CD14-positive monocyte (primary cell): ENCODE results near the gene FSTL3. TPM values are rescaled to one million over a fixed set of nuclear protein-coding genes. Genes with fewer than 3 reads are reported as not detected.

Source experiments
- DNase-seq, 3 donors: peaks; one replicate each; pipeline ENCODE4 v3.0.0-alpha.2; 2011 to 2022
- H2AFZ ChIP-seq: 2 replicates; pipeline ENCODE4 v1.6.0; 2012; ENCODE audit warnings: mild to moderate bottlenecking, low read depth, low read length, inconsistent platforms; ENCODE audit not compliant: insufficient read depth, poor library complexity, severe bottlenecking
- H3K27ac ChIP-seq, 2 donors: 1 replicate in 1 of 2; 2 replicates in 1 of 2; pipeline ENCODE4 v1.5.1; 2012 to 2013; ENCODE audit warnings: low read length in 2 of 2, control low read depth in 1 of 2, inconsistent platforms in 1 of 2, low read depth in 1 of 2, mild to moderate bottlenecking in 1 of 2
- H3K27me3 ChIP-seq, 2 donors: one replicate each; pipeline versions ENCODE4 v1.6.0 to v1.6.1; 2011 to 2013; ENCODE audit warnings: low read length in 2 of 2; ENCODE audit not compliant: control insufficient read depth in 2 of 2, insufficient read depth in 2 of 2
- H3K36me3 ChIP-seq, 2 donors: replicated peaks in 1 of 2; 1 replicate in 1 of 2; 2 replicates in 1 of 2; pipeline versions ENCODE4 v1.5.1 to v1.6.1; 2012 to 2013; ENCODE audit warnings: low read length in 2 of 2, control low read depth in 1 of 2, inconsistent platforms in 1 of 2, mild to moderate bottlenecking in 1 of 2; ENCODE audit not compliant: insufficient read depth in 2 of 2, control insufficient read depth in 1 of 2
- H3K4me1 ChIP-seq, 2 donors: 1 replicate in 1 of 2; 2 replicates in 1 of 2; pipeline versions ENCODE4 v1.5.1 to v1.6.1; 2012 to 2013; ENCODE audit warnings: low read length in 2 of 2, control low read depth in 1 of 2, inconsistent platforms in 1 of 2, mild to moderate bottlenecking in 1 of 2, moderate library complexity in 1 of 2; ENCODE audit not compliant: insufficient read depth in 2 of 2, control insufficient read depth in 1 of 2
- H3K4me2 ChIP-seq: replicated peaks from 2 replicates; pipeline ENCODE3; 2012; ENCODE audit warnings: low read length, moderate library complexity, mild to moderate bottlenecking; ENCODE audit not compliant: poor library complexity, severe bottlenecking; ENCODE audit errors: extremely low read depth
- H3K4me3 ChIP-seq, 3 experiments: fragments of 200-600 bp in 1 of 3; sonication (generic) in 1 of 3; replicated peaks in 1 of 3; 1 replicate in 2 of 3; 2 replicates in 1 of 3; pipeline ENCODE4 v1.5.1; 2011 to 2013; ENCODE audit warnings: low read length in 3 of 3, mild to moderate bottlenecking in 3 of 3, control low read depth in 2 of 3, low read depth in 2 of 3, inconsistent platforms in 1 of 3, moderate library complexity in 1 of 3
- H3K79me2 ChIP-seq: 2 replicates; pipeline ENCODE4 v1.6.0; 2012; ENCODE audit warnings: mild to moderate bottlenecking, control low read depth, inconsistent platforms, low read length, moderate library complexity; ENCODE audit not compliant: insufficient read depth
- H3K9ac ChIP-seq: 2 replicates; pipeline ENCODE4 v1.6.0; 2017; ENCODE audit warnings: low read length, mild to moderate bottlenecking; ENCODE audit not compliant: insufficient read depth, poor library complexity, severe bottlenecking
- H3K9me3 ChIP-seq, 2 donors: replicated peaks in 1 of 2; 1 replicate in 1 of 2; 2 replicates in 1 of 2; pipeline versions ENCODE4 v1.5.1 to v1.6.1; 2012 to 2013; ENCODE audit warnings: low read length in 2 of 2, control low read depth in 1 of 2; ENCODE audit not compliant: control insufficient read depth in 1 of 2, insufficient read depth in 1 of 2
- H4K20me1 ChIP-seq: 2 replicates; pipeline ENCODE4 v1.6.0; 2012; ENCODE audit warnings: mild to moderate bottlenecking, low read length, control low read depth, moderate library complexity; ENCODE audit not compliant: insufficient read depth
- H3K27ac Mint-ChIP-seq, 7 donors: one replicate each; pipeline ENCODE4 v1.8.0; 2020; ENCODE audit warnings: mild to moderate bottlenecking in 7 of 7, mixed read lengths in 7 of 7, moderate library complexity in 6 of 7, inconsistent platforms in 2 of 7
- H3K27me3 Mint-ChIP-seq, 3 donors: one replicate each; pipeline ENCODE4 v1.8.0; 2021 to 2022; ENCODE audit warnings: low read depth in 3 of 3, mild to moderate bottlenecking in 3 of 3, mixed read lengths in 3 of 3, moderate library complexity in 3 of 3, inconsistent platforms in 1 of 3
- H3K36me3 Mint-ChIP-seq, 2 donors: one replicate each; pipeline ENCODE4 v1.8.0; 2020; ENCODE audit warnings: mixed read lengths in 2 of 2, inconsistent platforms in 1 of 2, mild to moderate bottlenecking in 1 of 2
- H3K4me1 Mint-ChIP-seq: one replicate; pipeline ENCODE4 v1.8.0; 2020; ENCODE audit warnings: mild to moderate bottlenecking, mixed read lengths
- H3K4me3 Mint-ChIP-seq, 2 donors: one replicate each; pipeline ENCODE4 v1.8.0; 2020; ENCODE audit warnings: mild to moderate bottlenecking in 2 of 2, mixed read lengths in 2 of 2, moderate library complexity in 1 of 2
- H3K9me3 Mint-ChIP-seq, 7 donors: one replicate each; pipeline ENCODE4 v1.8.0; 2020 to 2022; ENCODE audit warnings: mixed read lengths in 7 of 7, mild to moderate bottlenecking in 6 of 7, moderate library complexity in 6 of 7, inconsistent platforms in 2 of 7
- CTCF ChIP-seq: fragments of 200-600 bp; IDR thresholded peaks from one replicate; pipeline ENCODE4 v1.8.0; 2022; ENCODE audit warnings: antibody characterized with exemption, mild to moderate bottlenecking
- WGBS: methylation state at CpG from one replicate; pipeline ENCODE4 v1.1.5; 2013; ENCODE audit warnings: missing lambda C conversion rate; ENCODE audit not compliant: insufficient coverage; 5-methylcytosine and 5-hydroxymethylcytosine counted together
- intact Hi-C, 2 donors: fragments of 100-400 bp; cut with micrococcal nuclease; formaldehyde crosslinking; loops; one replicate each; pipeline versions ENCODE4 v1.15.0 to v1.15.1; 2023
- polyA plus RNA-seq, 3 donors: library from polyadenylated mRNA; depleted of rRNA in 1 of 3; unstranded in 2 of 3; stranded (reverse) in 1 of 3; fragments of 300-500 nt in 2 of 3; fragments of >200 nt in 1 of 3; fragmentation: Illumina TruSeq in 2 of 3; gene quantifications; 1 replicate in 2 of 3; 2 replicates in 1 of 3; pipeline ENCODE4 v1.2.3, GENCODE V29; 2012 to 2021

The FSTL3 gene
- polyA plus RNA-seq, 3 donors = 2.5 to 42.1 (median 5.2) TPM

- peaks cover 0 to 4% of the 10 kb centered on the region in 2 donors for H3K36me3 Mint-ChIP-seq
- peak overlapping the region; percentile 59 to 90 for H3K4me3 Mint-ChIP-seq
- no peak for TF ChIP-seq CTCF
- Histone ChIP-seq H3K4me3 (peak overlapping the region in 2 of 3 experiments; percentile 53 to 76), H3K27me3 (peaks cover 0 to 15% of the 10 kb centered on the region in 2 donors), H2AFZ (peak overlapping the region; percentile 63), H3K9me3 (no peaks in the 10 kb centered on the region), H3K36me3 (no peaks in the 10 kb centered on the region), H3K27ac (peak overlapping the region; percentile 91 to 96), H4K20me1 (no peaks in the 10 kb centered on the region), H3K9ac (peak overlapping the region; percentile 86), H3K4me1 (peaks cover 33 to 41% of the 10 kb centered on the region in 2 donors), H3K4me2 (peak overlapping the region; percentile 88), H3K79me2 (peaks cover 10% of the 10 kb centered on the region)
- H3K27me3 Mint-ChIP-seq = peaks cover 0 to 25% (median 16%) of the 10 kb centered on the region in 3 donors
- intact Hi-C loops = loop anchor here in 1 of 2 donors (1.0 to 2.0 kb wide), 2 partner anchors 19 to 22 kb away; partner anchors contain the start of gene RNF126
- peaks cover 32% of the 10 kb centered on the region for H3K4me1 Mint-ChIP-seq
- 4% methylated on average over 38 of the region's 54 CpGs for WGBS
- H3K27ac Mint-ChIP-seq = peak overlapping the region; percentile 98 to 100 (median 100)
- peak; percentile 73 to 82 (median 74) for DNase-seq
- H3K9me3 Mint-ChIP-seq = peaks cover 0 to 3% (median 2%) of the 10 kb centered on the region in 7 donors
Measured at GRCh38 chr19:681029-682019, 5.1 kb downstream of the FSTL3 start.

GRCh38 chr19:682678-683320 lies 6.6 kb downstream of the FSTL3 start:
- peaks cover 22% of the 10 kb centered on the region for H3K4me1 Mint-ChIP-seq
- H3K4me2 ChIP-seq = no peak overlapping the region
- no peak overlapping the region for H2AFZ ChIP-seq
- TF ChIP-seq CTCF = no peak
- 85% methylated on average over 17 of the region's 25 CpGs for WGBS
- H3K27ac ChIP-seq = no peak overlapping the region
- H4K20me1 ChIP-seq = no peaks in the 10 kb centered on the region
- H3K9me3 ChIP-seq = no peaks in the 10 kb centered on the region
- DNase-seq = no peak
- H3K9ac ChIP-seq = no peak overlapping the region
- no peak overlapping the region for H3K4me3 ChIP-seq
- peaks cover 10% of the 10 kb centered on the region for H3K79me2 ChIP-seq
- no peak overlapping the region for H3K4me3 Mint-ChIP-seq
- intact Hi-C loops = no loop called here
- no peaks in the 10 kb centered on the region for H3K36me3 ChIP-seq
- peaks cover 0 to 3% (median 2%) of the 10 kb centered on the region in 7 donors for H3K9me3 Mint-ChIP-seq
- peaks cover 21 to 27% of the 10 kb centered on the region in 2 donors for H3K4me1 ChIP-seq
- H3K36me3 Mint-ChIP-seq = peaks cover 0 to 4% of the 10 kb centered on the region in 2 donors
- H3K27me3 ChIP-seq = peaks cover 0 to 4% of the 10 kb centered on the region in 2 donors
- no peak overlapping the region for H3K27ac Mint-ChIP-seq
- peaks cover 0 to 10% (median 8%) of the 10 kb centered on the region in 3 donors for H3K27me3 Mint-ChIP-seq
